A673 (cell line): ENCODE data around the gene CDH4.

ENCODE experiments used
- CTCF ChIP-seq: fragments of 300-800, 200-600 bp; sonication (generic); conservative IDR thresholded peaks from 2 replicates; pipeline ENCODE4 v1.5.1; 2017; ENCODE audit warnings: low read depth, mild to moderate bottlenecking, antibody characterized with exemption, low read length, moderate library complexity, mixed read lengths
- EZH2 ChIP-seq: fragments of 200-600 bp; sonication (generic); IDR thresholded peaks from 2 replicates; pipeline ENCODE4 v1.6.1; 2017; ENCODE audit warnings: borderline replicate concordance, low read depth, mild to moderate bottlenecking, mixed read lengths, antibody characterized with exemption, low read length; ENCODE audit not compliant: poor library complexity, severe bottlenecking

GRCh38 chr20:61234224-61234890 is 17.7 kb upstream of the CDH4 start:
- TF ChIP-seq EZH2 (no peak), CTCF (no peak)
